GM10248 (cell line): Measurements from ENCODE around the gene TNFAIP8.

Experiments
- CTCF ChIA-PET: fragments of 300-600 bp; sonication (Branson Sonifier 250); formaldehyde crosslinking; extraction: SDS; loops from one replicate; lab custom pipeline; 2021; ENCODE audit warnings: antibody characterized with exemption; lab: Yijun Ruan, JAX
- POLR2A ChIA-PET: fragments of 350-650 bp; sonication (Branson Sonifier 250); formaldehyde crosslinking; extraction: SDS; loops from one replicate; lab custom pipeline; 2020; ENCODE audit warnings: antibody characterized with exemption; lab: Yijun Ruan, JAX
- DNase-seq: peaks from one replicate; pipeline ENCODE4 v3.0.0; 2012; ENCODE audit errors: extremely low spot score
- CTCF ChIP-seq: IDR thresholded peaks from 2 replicates; pipeline ENCODE4 v1.5.1; 2012; ENCODE audit warnings: mild to moderate bottlenecking, low read depth; ENCODE audit errors: extremely low read depth, missing control alignments, control extremely low read depth

Gene TNFAIP8

GRCh38 chr5:119363936-119364335 lies 8.1 kb downstream of the TNFAIP8 start:
- ChIA-PET POLR2A (interaction anchor here (0.6 to 0.9 kb wide), 6 partner anchors 30 to 876 kb away, joined by 3 to 10 read pairs (median 3); no protein-coding TSS in a partner anchor), CTCF (interaction anchor here (1.0 to 14.9 kb wide), 8 partner anchors 8 to 376 kb away, joined by 3 to 159 read pairs (median 6); partner anchors contain the start of genes DTWD2 and TNFAIP8)
- TF ChIP-seq CTCF, result no peak
- no peak for DNase-seq

DNA sequence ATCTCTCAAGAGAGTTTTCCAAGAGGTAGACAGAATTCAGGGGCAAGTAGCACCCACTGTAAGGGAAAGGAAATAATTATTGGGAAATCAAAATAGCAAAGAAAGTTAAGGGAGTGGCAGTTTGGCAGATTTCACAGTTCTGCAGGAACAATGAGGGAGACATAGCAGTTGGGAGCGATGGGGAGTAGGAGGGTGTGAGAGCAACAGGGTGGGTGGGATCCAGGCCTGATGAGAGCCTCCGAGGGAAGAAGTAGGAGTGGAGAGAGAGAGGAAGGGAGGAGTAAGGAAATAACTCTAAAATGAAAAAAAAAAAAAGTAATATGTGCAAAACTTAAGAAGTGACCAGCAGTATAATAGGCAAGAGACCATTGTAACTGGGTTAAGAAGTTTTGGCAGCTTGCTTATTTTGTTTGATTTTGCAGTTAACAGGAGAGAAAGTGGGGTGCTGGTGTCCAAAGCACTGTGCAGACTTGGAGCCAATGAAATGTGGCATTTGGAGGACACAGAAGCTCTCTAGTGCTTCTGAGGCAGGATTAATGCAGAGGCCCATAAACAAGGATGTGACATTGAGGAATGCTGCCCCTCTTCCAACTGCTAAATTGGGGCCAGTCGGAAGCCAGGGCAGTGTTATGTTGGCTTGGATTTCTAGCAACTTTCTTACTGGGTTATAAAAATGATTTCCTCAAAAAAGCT lies 10.2 kb downstream of the TNFAIP8 start:
- no peak for TF ChIP-seq CTCF
- DNase-seq, result no peak
- ChIA-PET CTCF (interaction anchor here (1.0 to 14.9 kb wide), 11 partner anchors 10 to 378 kb away, joined by 3 to 159 read pairs (median 5); partner anchors contain the start of genes DTWD2 and TNFAIP8), POLR2A (interaction anchor here (0.5 kb wide), 1 partner anchor 335 kb away, joined by 3 read pairs; no protein-coding TSS in a partner anchor)

GRCh38 chr5:119366540-119366881 lies 10.7 kb downstream of the TNFAIP8 start:
- ChIA-PET CTCF (interaction anchor here (1.0 to 14.9 kb wide), 10 partner anchors 10 to 378 kb away, joined by 3 to 159 read pairs (median 5); partner anchors contain the start of genes DTWD2 and TNFAIP8), POLR2A (no interaction called here)
- no peak for DNase-seq
- no peak for TF ChIP-seq CTCF

DNA sequence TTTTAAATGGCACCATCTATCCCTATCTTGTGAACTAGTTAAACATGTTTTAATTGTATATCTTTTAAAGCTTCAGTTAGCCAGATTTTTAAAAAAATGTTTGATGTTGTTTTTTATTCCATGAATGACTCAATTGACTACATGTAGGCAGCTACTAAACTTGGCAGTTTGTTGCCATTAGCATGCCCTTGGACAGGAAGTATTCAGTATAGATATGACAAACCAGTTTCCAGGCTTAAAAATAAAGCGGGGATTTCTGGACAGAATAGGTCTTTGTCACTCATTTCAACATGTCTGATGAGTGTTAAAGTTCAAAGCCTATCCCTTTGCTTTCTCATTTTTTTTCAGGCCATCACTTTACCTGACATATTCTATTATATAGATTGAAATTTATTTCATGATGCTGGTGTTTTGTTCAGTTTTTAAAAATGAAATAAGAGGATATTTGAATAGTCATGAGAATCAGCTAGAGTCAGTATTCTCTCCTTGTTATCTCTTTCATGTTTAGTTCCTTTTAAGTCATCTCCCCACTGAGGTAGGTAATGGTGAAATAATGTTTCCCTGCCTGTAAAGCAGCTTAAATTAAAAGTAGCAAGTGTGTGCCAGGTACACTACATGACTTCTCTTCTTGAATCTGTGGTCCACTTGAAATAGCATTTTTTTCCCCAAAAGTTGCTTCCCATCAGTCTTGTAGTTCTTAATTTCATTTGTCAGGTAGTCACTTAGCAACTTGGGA lies 11.9 kb downstream of the TNFAIP8 start:
- no peak for TF ChIP-seq CTCF
- ChIA-PET CTCF (interaction anchor here (0.9 to 14.9 kb wide), 8 partner anchors 12 to 380 kb away, joined by 3 to 159 read pairs (median 8); partner anchors contain the start of genes DTWD2 and TNFAIP8), POLR2A (interaction anchor here (1.1 kb wide), 1 partner anchor 43 kb away, joined by 4 read pairs; no protein-coding TSS in a partner anchor)
- no peak for DNase-seq

DNA sequence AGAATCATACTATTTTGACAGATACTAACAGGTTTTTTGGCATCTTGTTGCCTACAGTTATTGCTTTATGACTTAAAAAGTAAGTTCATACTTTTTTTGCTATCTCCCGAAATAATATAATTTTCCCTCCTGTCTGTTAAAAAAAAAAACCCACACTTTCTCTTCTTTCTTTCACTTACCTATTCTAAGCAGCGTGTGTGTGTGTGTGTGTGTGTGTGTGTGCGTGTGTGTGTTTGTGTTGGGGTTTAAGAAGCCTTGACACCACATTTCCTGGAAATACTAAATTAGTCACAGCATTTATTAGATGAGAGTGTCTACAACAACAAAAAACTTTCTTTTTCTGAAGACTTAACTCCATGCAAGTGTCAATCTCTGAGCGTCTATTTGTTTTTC lies 12.4 kb downstream of the TNFAIP8 start:
- no peak for TF ChIP-seq CTCF
- DNase-seq, result no peak
- CTCF ChIA-PET, result interaction anchor here (0.9 to 14.9 kb wide), 6 partner anchors 12 to 380 kb away, joined by 3 to 159 read pairs (median 12); partner anchors contain the start of genes DTWD2 and TNFAIP8
- POLR2A ChIA-PET, result no interaction called here

- CTCF ChIA-PET, result interaction anchor here (0.9 to 2.6 kb wide), 14 partner anchors 8 to 382 kb away, joined by 3 to 14 read pairs (median 4); partner anchors contain the start of gene DTWD2
- DNase-seq, result no peak
- no peak for TF ChIP-seq CTCF
- POLR2A ChIA-PET, result no interaction called here
Measured at GRCh38 chr5:119370486-119370885, 14.7 kb downstream of the TNFAIP8 start.
